PFSK-1 (cell line): Measurements from ENCODE around the gene MARK3.

Experiments
- POLR2AphosphoS5 ChIP-seq: IDR thresholded peaks from 2 replicates; pipeline ENCODE4 v1.6.1; 2012; ENCODE audit warnings: low read depth, mild to moderate bottlenecking, control low read depth, low read length, moderate library complexity
- REST ChIP-seq, 2 experiments: IDR thresholded peaks; 2 replicates each; pipeline versions ENCODE4 v1.6.1 to v1.8.0; 2011 to 2012; ENCODE audit warnings: low read depth in 2 of 2, low read length in 2 of 2, control low read depth in 1 of 2, inconsistent platforms in 1 of 2, mild to moderate bottlenecking in 1 of 2, moderate library complexity in 1 of 2; ENCODE audit not compliant: insufficient read depth in 1 of 2
- SIN3A ChIP-seq: IDR thresholded peaks from 2 replicates; pipeline ENCODE4 v1.6.1; 2012; ENCODE audit warnings: mild to moderate bottlenecking, low read length, moderate library complexity, borderline replicate concordance; ENCODE audit not compliant: insufficient read depth
- TAF1 ChIP-seq: IDR thresholded peaks from 2 replicates; pipeline ENCODE4 v1.6.1; 2012; ENCODE audit warnings: low read length, control low read depth, borderline replicate concordance; ENCODE audit not compliant: insufficient read depth

- no peak for TF ChIP-seq SIN3A
- no peak for TF ChIP-seq REST (IDR thresholded peaks at IDR 0.05; ENCODE audit: insufficient read depth in 1 of 2, low read depth in 2 of 2, low read length in 2 of 2)
- no peak for TF ChIP-seq TAF1
- TF ChIP-seq POLR2AphosphoS5: no peak
These were observed 100.3 kb downstream of the MARK3 start for GRCh38 chr14:103485504-103485903.
